Suprapubic skin (tissue), 4 donors: ENCODE data around the gene PKN2. TPM values are rescaled to one million over a fixed set of nuclear protein-coding genes. Genes with fewer than 3 reads are reported as not detected.
"Not testable (repeated sequence)": the region's sequence is repeated elsewhere in the genome, so short reads cannot be mapped to it uniquely, and the experiment has no call there.

Source experiments
- DNase-seq, 2 donors: peaks; one replicate each; pipeline ENCODE4 v3.0.0-alpha.2; 2019; ENCODE audit warnings: low spot score in 2 of 2
- H3K27ac ChIP-seq: fragments of 200-600 bp; sonication (generic); one replicate; pipeline ENCODE4 v1.5.1; 2019
- H3K27me3 ChIP-seq: fragments of 200-600 bp; sonication (generic); one replicate; pipeline ENCODE4 v1.5.1; 2019
- H3K36me3 ChIP-seq: fragments of 200-600 bp; sonication (generic); one replicate; pipeline ENCODE4 v1.5.1; 2019
- H3K4me1 ChIP-seq: fragments of 200-600 bp; sonication (generic); one replicate; pipeline ENCODE4 v1.5.1; 2019
- H3K4me3 ChIP-seq: fragments of 200-600 bp; sonication (generic); one replicate; pipeline ENCODE4 v1.5.1; 2019; ENCODE audit warnings: mild to moderate bottlenecking
- H3K9me3 ChIP-seq: fragments of 200-600 bp; sonication (generic); one replicate; pipeline ENCODE4 v1.5.1; 2019
- CTCF ChIP-seq, 2 donors: fragments of 200-600 bp in 1 of 2; fragments of 450-650 bp in 1 of 2; sonication (generic) in 1 of 2; IDR thresholded peaks; one replicate each; pipeline ENCODE4 v1.5.1; 2016 to 2019; ENCODE audit warnings: antibody characterized with exemption in 2 of 2, mild to moderate bottlenecking in 1 of 2, moderate library complexity in 1 of 2
- EP300 ChIP-seq: sonication (generic); formaldehyde crosslinking; IDR thresholded peaks from one replicate; pipeline ENCODE4 v1.6.1; 2017; ENCODE audit warnings: antibody characterized with exemption
- POLR2A ChIP-seq, 2 donors: fragments of 450-650 bp; IDR thresholded peaks; one replicate each; pipeline ENCODE4 v1.6.1; 2017; ENCODE audit warnings: antibody characterized with exemption in 2 of 2, mild to moderate bottlenecking in 2 of 2, moderate library complexity in 2 of 2
- POLR2AphosphoS5 ChIP-seq, 3 donors: sonication (generic); formaldehyde crosslinking; IDR thresholded peaks; one replicate each; pipeline ENCODE4 v1.6.1; 2017; ENCODE audit warnings: antibody characterized with exemption in 3 of 3
- WGBS: methylation state at CpG from one replicate; pipeline ENCODE4 v1.1.5; 2018; 5-methylcytosine and 5-hydroxymethylcytosine counted together
- total RNA-seq, 4 donors: library from RNA; depleted of rRNA; stranded (reverse); fragments of >200 nt; gene quantifications; one replicate each; pipeline ENCODE4 v1.1.0, GENCODE V29; 2016

The PKN2 gene
- total RNA-seq, 4 donors from 2014 or later: 17.7 to 68.2 (median 33.6) TPM

- Histone ChIP-seq H3K36me3 (peaks cover 61% of the 10 kb centered on the region), H3K27ac (no peak overlapping the region), H3K4me1 (no peaks in the 10 kb centered on the region), H3K9me3 (no peaks in the 10 kb centered on the region), H3K4me3 (no peak overlapping the region), H3K27me3 (no peaks in the 10 kb centered on the region)
- TF ChIP-seq POLR2A (IDR thresholded peaks at IDR 0.05): no peak
- TF ChIP-seq EP300: no peak
- DNase-seq: no peak
These were observed 128.3 kb downstream of the PKN2 start for GRCh38 chr1:88812366-88812765.

- no peaks in the 10 kb centered on the region for H3K9me3 ChIP-seq
- H3K4me1 ChIP-seq: no peaks in the 10 kb centered on the region
- WGBS: 94% methylated on average over 1 of the region's 1 CpG
- H3K27me3 ChIP-seq: no peaks in the 10 kb centered on the region
- H3K36me3 ChIP-seq: peaks cover 60% of the 10 kb centered on the region
- no peak for DNase-seq
- H3K27ac ChIP-seq: no peak overlapping the region
- H3K4me3 ChIP-seq: no peak overlapping the region
- TF ChIP-seq CTCF (IDR thresholded peaks at IDR 0.05) (no peak), POLR2AphosphoS5 (IDR thresholded peaks at IDR 0.05) (no peak), EP300 (no peak), POLR2A (IDR thresholded peaks at IDR 0.05) (no peak)
These were observed 129.4 kb downstream of the PKN2 start for GRCh38 chr1:88813471-88813870.

- H3K27ac ChIP-seq: not testable (repeated sequence)
- 99% methylated on average over 3 of the region's 3 CpGs for WGBS
These were observed 135.6 kb downstream of the PKN2 start for GRCh38 chr1:88819642-88820041.

GRCh38 chr1:88825721-88826120 lies 141.6 kb downstream of the PKN2 start:
- Histone ChIP-seq H3K4me3 (no peak overlapping the region), H3K9me3 (no peaks in the 10 kb centered on the region), H3K4me1 (no peaks in the 10 kb centered on the region), H3K36me3 (peaks cover 58% of the 10 kb centered on the region), H3K27ac (no peak overlapping the region), H3K27me3 (no peaks in the 10 kb centered on the region)
- WGBS: 98% methylated on average over 2 of the region's 2 CpGs
- DNase-seq: no peak
- no peak for TF ChIP-seq EP300
- no peak for TF ChIP-seq CTCF (IDR thresholded peaks at IDR 0.05)
- TF ChIP-seq POLR2A (IDR thresholded peaks at IDR 0.05): no peak
- no peak for TF ChIP-seq POLR2AphosphoS5 (IDR thresholded peaks at IDR 0.05)

More at GRCh38 chr1:88819642-88820041, 135.6 kb downstream of the PKN2 start:
- not testable (repeated sequence) for H3K27me3 ChIP-seq, H3K4me3 ChIP-seq, H3K4me1 ChIP-seq, DNase-seq, H3K9me3 ChIP-seq
- H3K36me3 ChIP-seq: peaks cover 55% of the 10 kb centered on the region

- Histone ChIP-seq H3K4me1 (no peaks in the 10 kb centered on the region), H3K36me3 (peaks cover 14% of the 10 kb centered on the region), H3K4me3 (no peak overlapping the region), H3K27me3 (no peaks in the 10 kb centered on the region), H3K9me3 (no peaks in the 10 kb centered on the region), H3K27ac (no peak overlapping the region)
- no peak for DNase-seq
- WGBS: 0% methylated on average over 1 of the region's 1 CpG
- TF ChIP-seq CTCF (IDR thresholded peaks at IDR 0.05) (no peak), EP300 (no peak), POLR2AphosphoS5 (IDR thresholded peaks at IDR 0.05) (no peak), POLR2A (IDR thresholded peaks at IDR 0.05) (no peak)
These were observed 163.6 kb downstream of the PKN2 start for GRCh38 chr1:88847643-88848042.

DNA sequence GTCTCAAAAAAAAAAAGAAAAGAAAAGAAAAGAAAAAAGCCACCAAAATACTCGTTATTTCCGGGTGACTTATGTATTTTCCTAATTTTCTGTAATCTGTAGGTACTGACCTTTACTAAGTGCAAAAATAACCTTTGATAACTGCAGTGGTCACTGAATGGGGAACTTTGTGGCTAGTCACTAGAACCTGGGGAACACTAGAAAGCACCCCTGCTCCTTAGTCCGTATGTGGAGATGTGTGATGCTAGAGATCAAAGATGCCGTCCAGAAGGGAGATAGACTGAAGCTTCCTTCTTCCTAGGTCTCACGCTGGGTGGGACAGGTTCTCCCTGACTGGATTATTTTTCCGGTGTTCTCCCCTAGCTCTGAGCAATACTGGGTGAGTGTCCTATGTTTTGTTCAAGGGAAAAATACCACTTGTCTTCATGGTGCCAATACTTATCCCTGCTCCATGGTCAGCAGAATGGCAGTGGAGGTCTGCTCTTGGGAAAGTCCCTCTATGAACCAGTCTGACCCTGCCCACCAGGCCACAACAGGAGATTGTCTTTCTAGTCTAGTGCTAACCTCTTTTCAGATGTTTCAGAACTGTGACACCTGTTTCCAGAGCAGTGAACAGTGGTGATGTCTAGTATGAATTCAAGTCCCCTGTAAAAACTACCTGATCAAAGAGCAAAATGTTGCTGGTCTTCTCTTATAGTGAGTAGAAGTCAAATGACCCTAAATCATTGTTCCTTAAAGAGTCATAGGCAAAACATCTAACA lies 167.4 kb downstream of the PKN2 start:
- Histone ChIP-seq H3K36me3 (peaks cover 47% of the 10 kb centered on the region), H3K27ac (no peak overlapping the region), H3K4me1 (no peaks in the 10 kb centered on the region), H3K27me3 (no peaks in the 10 kb centered on the region), H3K9me3 (no peaks in the 10 kb centered on the region), H3K4me3 (no peak overlapping the region)
- 84% methylated on average over 6 of the region's 6 CpGs for WGBS
- TF ChIP-seq EP300 (no peak), CTCF (IDR thresholded peaks at IDR 0.05) (no peak)
- no peak for DNase-seq
